OCI-LY1 (cell line): ENCODE data around the gene ST3GAL4.

Source experiments
- H2AFZ ChIP-seq: fragments of 200-600 bp; sonication (generic), shearing (Covaris generic); 2 replicates; pipeline ENCODE4 v1.6.0; 2014; ENCODE audit warnings: antibody characterized with exemption, mild to moderate bottlenecking, low read length
- H3F3A ChIP-seq: fragments of 200-600 bp; sonication (generic), shearing (Covaris generic); 2 replicates; pipeline ENCODE4 v1.6.0; 2014; ENCODE audit warnings: mild to moderate bottlenecking, antibody characterized with exemption, low read length, moderate library complexity; ENCODE audit not compliant: insufficient read depth
- H3K27ac ChIP-seq: fragments of 200-600 bp; sonication (generic); 2 replicates; pipeline ENCODE4 v1.5.1; 2014; ENCODE audit warnings: low read length, mixed run types, mild to moderate bottlenecking, low read depth; ENCODE audit not compliant: poor library complexity, severe bottlenecking
- H3K27me3 ChIP-seq: fragments of 200-600 bp; sonication (generic); 2 replicates; pipeline ENCODE4 v1.6.0; 2014; ENCODE audit warnings: antibody characterized with exemption, mild to moderate bottlenecking, low read length, moderate library complexity; ENCODE audit not compliant: insufficient read depth
- H3K36me3 ChIP-seq: fragments of 200-600 bp; sonication (generic); 2 replicates; pipeline ENCODE4 v1.6.1; 2014; ENCODE audit warnings: mild to moderate bottlenecking, antibody characterized with exemption, low read length, moderate library complexity, mixed read lengths; ENCODE audit not compliant: insufficient read depth
- H3K4me1 ChIP-seq: fragments of 200-600 bp; sonication (generic); 2 replicates; pipeline ENCODE4 v1.5.1; 2014; ENCODE audit warnings: mild to moderate bottlenecking, low read length, moderate library complexity; ENCODE audit not compliant: insufficient read depth, severe bottlenecking
- H3K4me2 ChIP-seq: fragments of 200-600 bp; sonication (generic), shearing (Covaris generic); 2 replicates; pipeline ENCODE4 v1.6.1; 2014; ENCODE audit warnings: low read length
- H3K4me3 ChIP-seq: fragments of 200-600 bp; sonication (generic); 2 replicates; pipeline ENCODE4 v1.5.1; 2014; ENCODE audit warnings: low read length, low read depth, mild to moderate bottlenecking, mixed read lengths; ENCODE audit not compliant: poor library complexity, severe bottlenecking
- H3K79me2 ChIP-seq: fragments of 200-600 bp; shearing (Covaris generic); 2 replicates; pipeline ENCODE4 v1.6.1; 2016; ENCODE audit warnings: mixed run types, low read length, mixed read lengths; ENCODE audit not compliant: insufficient read depth
- H3K9ac ChIP-seq: fragments of 200-600 bp; sonication (generic), shearing (Covaris generic); 2 replicates; pipeline ENCODE4 v1.6.1; 2014; ENCODE audit warnings: mild to moderate bottlenecking, low read length, mixed read lengths
- H3K9me2 ChIP-seq: fragments of 200-600 bp; sonication (generic), shearing (Covaris generic); 2 replicates; pipeline ENCODE4 v1.6.1; 2014; ENCODE audit warnings: low read depth, mild to moderate bottlenecking, low read length, mixed read lengths
- H3K9me3 ChIP-seq: fragments of 200-600 bp; shearing (Covaris generic); 2 replicates; pipeline ENCODE4 v1.6.1; 2014; ENCODE audit warnings: low read length, mixed read lengths
- H4K20me1 ChIP-seq: fragments of 200-600 bp; sonication (generic), shearing (Covaris generic); 2 replicates; pipeline ENCODE4 v1.6.0; 2016; ENCODE audit warnings: mild to moderate bottlenecking, low read length; ENCODE audit not compliant: insufficient read depth
- CTCF ChIP-seq: fragments of 200-600 bp; sonication (generic), shearing (Covaris generic); IDR thresholded peaks from 2 replicates; pipeline ENCODE4 v1.5.1; 2017; ENCODE audit warnings: mild to moderate bottlenecking, antibody characterized with exemption, low read length, moderate library complexity, mixed read lengths
- EZH2 ChIP-seq: fragments of 200-600 bp; sonication (generic), shearing (Covaris generic); IDR thresholded peaks from 2 replicates; pipeline ENCODE4 v1.8.0; 2017; ENCODE audit warnings: borderline replicate concordance, mixed run types, mild to moderate bottlenecking, antibody characterized with exemption, low read length, moderate library complexity, mixed read lengths

The ST3GAL4 gene

DNA sequence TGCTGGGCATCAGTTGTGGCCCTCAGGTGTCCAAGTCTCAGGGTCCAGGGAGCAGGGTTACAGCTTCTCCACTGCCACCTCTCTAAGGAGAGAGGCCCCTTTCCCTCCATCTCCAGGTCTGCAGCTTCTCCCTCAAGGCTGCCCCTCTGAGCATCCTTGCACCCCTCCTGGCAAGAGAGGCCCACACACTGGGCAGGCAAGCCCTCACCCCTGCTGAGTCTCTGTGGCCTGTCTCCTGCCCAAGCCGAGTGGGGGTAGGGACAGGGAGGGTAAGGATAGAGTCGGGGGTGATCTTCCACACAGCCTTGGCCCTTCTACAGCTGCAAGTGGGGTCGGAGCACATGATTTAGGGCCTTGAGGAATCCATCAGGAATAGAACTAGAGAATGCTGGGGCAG, 76.6 kb downstream of the ST3GAL4 start:
- H3K9ac ChIP-seq, result no peak overlapping the region
- H3K79me2 ChIP-seq, result no peaks in the 10 kb centered on the region
- H3F3A ChIP-seq, result no peaks in the 10 kb centered on the region
- H3K4me1 ChIP-seq, result no peaks in the 10 kb centered on the region
- H3K4me2 ChIP-seq, result no peak overlapping the region
- no peak overlapping the region for H2AFZ ChIP-seq
- no peaks in the 10 kb centered on the region for H3K9me3 ChIP-seq
- H4K20me1 ChIP-seq, result no peaks in the 10 kb centered on the region
- H3K27me3 ChIP-seq, result no peaks in the 10 kb centered on the region
- no peaks in the 10 kb centered on the region for H3K36me3 ChIP-seq
- H3K27ac ChIP-seq, result no peak overlapping the region
- no peaks in the 10 kb centered on the region for H3K9me2 ChIP-seq
- TF ChIP-seq EZH2 (no peak), CTCF (no peak)
- no peak overlapping the region for H3K4me3 ChIP-seq

- no peaks in the 10 kb centered on the region for H3K9me3 ChIP-seq
- no peaks in the 10 kb centered on the region for H3K4me1 ChIP-seq
- H3K36me3 ChIP-seq, result no peaks in the 10 kb centered on the region
- no peak overlapping the region for H2AFZ ChIP-seq
- no peak overlapping the region for H3K27ac ChIP-seq
- no peaks in the 10 kb centered on the region for H3K79me2 ChIP-seq
- H4K20me1 ChIP-seq, result no peaks in the 10 kb centered on the region
- no peak overlapping the region for H3K4me3 ChIP-seq
- H3F3A ChIP-seq, result no peaks in the 10 kb centered on the region
- H3K4me2 ChIP-seq, result no peak overlapping the region
- TF ChIP-seq EZH2, result no peak
- no peak for TF ChIP-seq CTCF
- H3K9me2 ChIP-seq, result no peaks in the 10 kb centered on the region
- no peaks in the 10 kb centered on the region for H3K27me3 ChIP-seq
- no peak overlapping the region for H3K9ac ChIP-seq
Measured at GRCh38 chr11:126432525-126432924, 77.0 kb downstream of the ST3GAL4 start.

GRCh38 chr11:126433244-126433846, 77.9 kb downstream of the ST3GAL4 start:
- H2AFZ ChIP-seq, result no peak overlapping the region
- H3K4me2 ChIP-seq, result no peak overlapping the region
- no peak overlapping the region for H3K27ac ChIP-seq
- H3K9ac ChIP-seq, result no peak overlapping the region
- H3K4me3 ChIP-seq, result no peak overlapping the region
- H3K36me3 ChIP-seq, result no peaks in the 10 kb centered on the region
- H3K4me1 ChIP-seq, result no peaks in the 10 kb centered on the region
- H4K20me1 ChIP-seq, result no peaks in the 10 kb centered on the region
- no peaks in the 10 kb centered on the region for H3K9me3 ChIP-seq
- TF ChIP-seq EZH2 (no peak), CTCF (no peak)
- no peaks in the 10 kb centered on the region for H3F3A ChIP-seq
- H3K79me2 ChIP-seq, result no peaks in the 10 kb centered on the region
- H3K9me2 ChIP-seq, result no peaks in the 10 kb centered on the region
- H3K27me3 ChIP-seq, result no peaks in the 10 kb centered on the region
